ENCODE measurements around the gene PIMREG. TPM values are rescaled to one million over a fixed set of nuclear protein-coding genes. Genes with fewer than 3 reads are reported as not detected.

PIMREG gene
- polyA plus RNA-seq, 3 donors: 17.8 to 20.2 (median 19.4) TPM

DNA sequence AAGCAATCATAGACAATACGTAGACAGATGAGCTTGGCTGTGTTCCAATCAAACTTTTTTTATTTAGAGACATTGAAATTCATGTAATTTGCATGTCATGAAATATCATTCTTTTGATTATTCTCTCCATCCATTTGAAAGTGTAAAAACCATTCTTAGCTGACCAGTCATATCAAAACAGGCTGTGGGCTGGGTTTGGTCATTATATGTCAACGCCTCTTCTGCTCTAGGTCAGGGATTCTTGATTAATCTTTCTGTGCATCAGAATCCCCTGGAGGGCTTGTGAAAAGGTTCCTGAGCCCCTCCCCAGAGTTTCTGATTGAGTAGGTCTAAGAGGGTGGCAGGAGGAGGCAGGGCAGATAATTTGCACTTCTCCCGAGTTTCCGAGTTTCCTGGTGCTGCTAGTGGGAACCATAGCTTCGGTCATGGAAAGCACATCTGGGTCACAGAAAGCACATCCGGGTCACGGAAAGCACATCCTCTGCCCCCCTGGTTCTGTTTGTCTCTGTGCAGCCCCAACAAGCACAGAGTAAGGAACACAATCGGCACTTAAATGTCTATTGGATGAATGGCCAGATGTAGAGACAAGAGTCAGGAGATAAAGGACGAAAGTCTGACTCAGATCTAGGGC is 16.4 kb downstream of the PIMREG start:
- no peak for DNase-seq (ENCODE audit: low read depth in 3 of 3, low spot score in 2 of 3)

DNA sequence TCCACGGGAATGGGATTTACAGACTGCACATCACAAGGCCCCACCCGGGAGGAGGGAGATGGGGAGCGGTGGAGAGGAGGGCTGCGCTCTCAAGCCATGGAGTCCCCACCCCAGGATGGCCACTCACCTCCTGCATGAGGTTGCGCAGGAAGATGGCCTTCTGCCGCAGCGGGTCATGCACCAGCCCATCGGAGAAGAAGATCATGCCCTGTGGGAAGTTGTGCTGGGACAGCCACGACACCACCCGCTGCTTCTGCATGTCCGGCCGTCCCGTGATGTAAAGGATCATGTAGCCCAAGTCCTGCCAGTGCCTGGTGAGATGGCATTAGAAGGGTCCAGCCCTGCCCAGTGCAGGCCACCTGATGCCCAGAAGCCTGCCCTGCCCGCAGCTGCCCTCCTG is 17.0 kb downstream of the PIMREG start:
- DNase-seq (ENCODE audit: low read depth in 3 of 3, low spot score in 2 of 3): no peak

DNA sequence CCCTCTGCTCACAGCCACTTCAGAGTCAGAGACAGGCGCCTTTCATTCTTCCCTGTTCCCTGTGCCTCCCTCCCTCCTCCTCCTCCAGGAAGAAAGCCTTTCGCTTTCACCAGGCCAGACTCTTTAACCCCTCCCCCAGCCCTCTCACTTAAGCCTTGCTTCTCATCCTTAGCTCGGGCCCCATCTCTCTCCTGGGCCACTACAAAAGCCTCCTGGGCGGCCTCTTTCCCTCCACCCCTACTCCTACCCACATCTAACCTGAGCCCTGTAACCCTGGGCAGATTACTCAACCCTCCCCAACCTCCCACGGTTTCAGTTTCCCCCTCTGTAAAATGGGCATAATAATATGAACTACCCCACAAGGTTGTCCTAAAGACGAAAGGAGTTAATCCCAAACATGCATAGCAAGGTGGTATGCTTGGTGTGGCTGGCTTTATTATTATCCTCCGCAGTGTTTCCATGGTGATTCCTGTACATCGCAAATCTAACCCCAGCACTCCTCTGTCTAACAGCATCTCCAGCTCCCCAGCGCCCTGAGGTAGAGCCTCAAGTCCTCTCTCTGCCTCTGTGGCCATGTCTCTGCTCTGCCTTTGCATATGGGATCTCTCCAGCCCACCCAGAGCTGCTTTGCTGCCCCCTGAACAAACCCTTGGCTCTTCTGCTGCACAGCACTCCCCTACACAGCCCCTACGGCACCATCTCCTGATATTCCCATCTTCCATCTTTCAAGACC is 17.7 kb downstream of the PIMREG start:
- DNase-seq (ENCODE audit: low read depth in 3 of 3, low spot score in 2 of 3): no peak

DNA sequence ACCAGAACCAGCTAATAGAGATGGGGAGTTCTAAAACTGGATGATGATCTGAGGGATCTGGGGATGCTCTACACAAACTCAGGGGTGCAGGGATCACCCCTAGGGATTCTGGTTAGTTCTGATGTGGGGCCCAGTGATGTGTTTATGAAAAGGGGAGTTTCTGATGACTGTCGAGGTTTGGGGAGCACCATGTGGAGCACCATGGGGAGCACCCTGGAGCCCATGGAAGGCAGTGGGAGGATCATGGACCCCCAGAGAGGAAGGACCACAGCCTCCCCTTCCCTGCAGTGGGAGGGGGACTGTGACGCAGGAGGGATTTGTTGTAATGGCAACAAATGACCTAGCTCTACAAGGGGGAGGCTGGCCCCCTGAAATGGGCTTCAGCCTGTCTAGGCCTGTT is 18.4 kb downstream of the PIMREG start:
- no peak for DNase-seq (ENCODE audit: low read depth in 3 of 3, low spot score in 2 of 3)

DNA sequence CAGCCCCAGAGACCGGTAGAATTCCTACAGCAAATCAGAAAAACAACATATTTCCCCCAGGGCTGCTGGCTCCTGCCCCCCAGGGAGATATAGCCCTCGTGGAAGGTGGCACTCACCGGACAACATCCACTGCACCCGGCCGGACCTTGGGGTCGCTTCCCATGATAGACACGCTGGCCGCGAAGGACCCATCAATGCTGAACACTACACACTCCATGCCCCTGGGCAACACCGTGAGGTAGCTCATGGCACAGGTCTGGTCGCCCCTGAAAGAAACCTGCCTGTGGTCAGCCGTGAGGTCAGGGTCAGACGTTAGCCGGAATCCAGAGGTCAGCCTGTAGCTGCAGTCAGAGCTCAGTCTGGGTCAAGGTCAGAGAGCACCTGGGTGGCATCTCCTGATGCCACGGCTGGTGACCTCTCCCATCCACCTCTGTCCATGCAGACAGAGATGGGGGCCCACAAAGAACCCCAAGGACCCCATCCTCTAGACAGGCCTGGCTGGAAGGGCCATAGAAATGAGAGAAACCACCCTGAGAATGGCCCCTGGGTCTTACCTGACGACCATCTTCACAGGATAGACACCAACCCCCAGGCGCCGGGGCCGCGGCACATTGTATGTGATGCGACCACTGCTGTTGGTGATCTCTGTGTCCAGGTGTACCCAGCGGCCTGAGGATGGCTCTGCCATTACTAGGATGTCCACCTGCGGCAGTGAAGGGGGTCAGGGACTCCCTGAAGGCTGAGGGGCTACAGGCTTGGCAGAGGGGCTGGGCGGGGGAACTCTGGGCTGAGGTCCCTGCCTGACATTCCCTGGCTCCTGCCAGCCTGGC is 19.6 kb downstream of the PIMREG start:
- DNase-seq (ENCODE audit: low read depth in 3 of 3, low spot score in 2 of 3): no peak

DNA sequence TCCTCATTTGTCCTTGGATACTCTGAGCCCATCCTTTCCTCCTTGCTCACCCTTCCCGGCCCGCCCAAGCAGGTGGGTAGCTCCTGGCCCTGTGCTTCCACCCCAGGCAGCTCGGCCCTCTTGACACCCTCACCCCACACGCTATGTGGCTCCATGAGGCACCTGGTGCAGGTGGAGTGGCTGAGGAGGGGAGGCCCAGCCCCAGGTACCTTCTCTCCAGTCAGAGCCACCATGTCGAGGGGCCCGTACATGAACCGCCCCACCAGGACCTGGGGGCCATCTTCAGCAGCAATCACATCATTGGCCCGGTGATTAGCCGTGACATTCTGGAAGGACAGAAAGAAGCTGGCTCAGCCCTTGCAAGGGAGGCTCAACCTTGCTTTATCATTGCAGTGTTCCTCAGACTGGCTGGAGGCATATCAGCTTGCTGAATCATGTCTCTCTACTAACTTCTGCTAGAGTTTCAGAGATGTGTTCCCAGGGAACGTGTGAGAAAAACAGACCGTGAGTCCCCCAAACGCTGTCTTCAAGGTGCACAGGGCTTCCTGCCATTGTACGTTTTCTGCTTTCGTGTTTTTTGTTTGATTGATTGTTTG is 20.3 kb downstream of the PIMREG start:
- no peak for DNase-seq (ENCODE audit: low read depth in 3 of 3, low spot score in 2 of 3)

DNA sequence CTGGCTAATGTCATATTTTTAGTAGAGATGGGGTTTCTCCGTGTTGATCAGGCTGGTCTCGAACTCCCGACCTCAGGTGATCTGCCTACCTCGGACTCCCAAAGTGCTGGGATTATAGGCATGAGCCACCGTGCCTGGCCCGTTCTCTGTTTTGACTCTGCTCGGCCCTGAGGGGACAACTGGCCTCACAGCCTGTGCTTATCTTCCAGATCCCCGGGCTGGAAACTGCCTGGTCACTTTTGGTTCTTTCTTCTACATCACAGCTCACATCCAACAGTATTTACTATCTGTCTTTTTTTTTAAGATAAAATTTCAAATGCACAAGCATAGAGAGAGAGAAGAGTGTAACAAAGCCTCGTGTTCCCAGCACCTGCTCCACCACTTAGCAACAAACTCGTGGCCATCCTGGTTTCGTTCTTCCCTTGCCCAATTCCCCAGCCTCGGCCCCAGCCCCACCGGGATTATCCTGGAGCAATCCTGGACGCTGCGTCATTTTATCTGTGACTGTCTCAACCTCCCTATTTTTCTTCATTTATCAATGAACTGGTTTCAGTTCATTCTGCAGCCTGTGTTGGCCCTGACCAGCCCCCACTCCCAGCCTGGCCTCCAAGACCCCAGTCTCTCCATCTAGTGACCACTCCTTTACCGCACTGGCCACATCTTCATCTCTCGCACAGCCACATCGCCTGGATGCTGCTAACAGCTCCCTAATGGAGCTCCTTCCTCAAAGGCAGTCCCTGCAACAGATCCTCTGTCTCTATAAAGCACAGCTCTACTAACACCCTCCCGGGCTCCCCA is 21.1 kb downstream of the PIMREG start:
- DNase-seq (ENCODE audit: low read depth in 3 of 3, low spot score in 2 of 3): no peak

DNA sequence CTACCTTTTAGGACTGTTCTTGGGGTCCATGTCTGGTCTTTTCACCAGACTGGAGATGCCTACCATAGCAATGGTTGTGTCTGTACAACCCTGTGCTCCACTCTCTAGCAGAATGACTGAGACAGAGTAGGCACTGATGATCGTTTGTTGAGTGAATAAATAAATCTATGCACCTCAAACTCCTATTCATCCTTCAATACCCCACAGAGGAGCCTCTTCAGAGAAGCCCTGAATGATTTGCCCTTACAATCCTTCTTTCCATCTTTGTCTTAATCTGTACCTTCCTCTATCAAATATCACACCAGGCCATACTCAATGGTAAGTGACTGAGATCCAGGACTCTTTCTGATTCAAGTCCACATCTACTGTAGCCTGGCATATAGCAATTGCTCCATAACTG is 23.3 kb downstream of the PIMREG start:
- DNase-seq (ENCODE audit: low read depth in 3 of 3, low spot score in 2 of 3): no peak

DNA sequence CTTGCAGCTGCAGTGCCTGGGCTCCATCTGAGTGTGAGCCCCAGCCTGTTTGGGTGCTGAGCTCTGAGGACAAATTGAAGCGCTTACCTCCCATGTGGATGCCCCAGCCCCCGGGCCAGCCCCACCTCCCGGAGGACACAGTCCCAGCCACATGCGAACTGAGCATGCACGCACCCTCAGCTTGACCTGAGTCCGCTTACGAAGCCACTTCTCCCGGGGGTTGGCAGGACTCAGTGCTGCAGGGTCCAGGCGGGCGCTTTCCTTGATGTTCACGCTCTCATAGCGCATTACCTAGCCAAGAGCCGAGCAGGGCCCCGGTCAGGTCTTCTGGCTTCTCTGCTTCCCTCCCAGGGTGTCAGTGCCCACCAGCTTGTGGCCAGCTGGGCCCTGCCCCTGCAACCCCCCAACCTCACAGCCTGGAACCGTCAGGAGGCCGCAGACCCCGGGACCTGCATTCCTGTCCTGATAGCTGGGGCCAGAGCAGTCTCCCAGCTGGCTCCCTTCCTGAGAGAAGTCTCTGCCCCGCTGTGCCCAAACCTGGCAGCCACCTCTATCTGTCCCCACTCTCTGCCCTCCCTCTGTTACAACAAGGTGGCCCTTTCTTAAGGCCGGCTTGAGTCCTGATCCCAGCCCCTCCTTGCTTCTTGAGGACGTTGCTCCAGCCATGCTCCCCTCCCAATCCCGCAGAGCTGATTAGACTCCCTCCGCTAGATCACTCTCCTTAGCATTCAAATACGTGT is 24.0 kb downstream of the PIMREG start:
- DNase-seq (ENCODE audit: low read depth in 3 of 3, low spot score in 2 of 3): no peak

DNA sequence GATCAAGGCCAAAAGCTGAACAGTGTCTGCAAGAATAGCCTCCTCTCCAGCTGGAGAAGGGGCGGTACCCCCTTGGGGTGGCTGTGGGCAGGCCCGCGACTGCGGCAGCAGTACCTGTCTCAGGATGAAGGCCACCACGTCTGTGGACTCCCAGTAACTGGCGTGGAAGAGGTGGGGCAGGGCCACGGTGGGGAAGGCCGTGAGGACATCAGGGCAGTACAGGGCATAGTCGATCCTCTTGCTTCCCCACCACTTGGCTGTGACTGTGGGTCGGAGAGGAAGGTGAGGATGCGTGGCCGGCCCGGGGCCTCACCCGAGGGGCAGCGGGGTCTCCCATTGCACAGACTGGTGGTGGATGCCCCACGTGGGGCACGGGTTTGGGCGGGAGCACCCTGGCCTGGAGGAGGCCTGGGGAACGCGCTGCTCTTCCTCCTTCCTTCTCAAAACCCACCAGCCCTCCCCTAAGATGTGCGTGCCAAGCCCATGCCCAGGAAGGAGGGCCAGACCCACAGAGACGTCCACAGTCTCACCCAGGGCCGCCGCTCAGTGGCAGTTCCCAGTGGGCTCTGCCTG is 26.0 kb downstream of the PIMREG start:
- DNase-seq (ENCODE audit: low read depth in 3 of 3, low spot score in 2 of 3): no peak

DNA sequence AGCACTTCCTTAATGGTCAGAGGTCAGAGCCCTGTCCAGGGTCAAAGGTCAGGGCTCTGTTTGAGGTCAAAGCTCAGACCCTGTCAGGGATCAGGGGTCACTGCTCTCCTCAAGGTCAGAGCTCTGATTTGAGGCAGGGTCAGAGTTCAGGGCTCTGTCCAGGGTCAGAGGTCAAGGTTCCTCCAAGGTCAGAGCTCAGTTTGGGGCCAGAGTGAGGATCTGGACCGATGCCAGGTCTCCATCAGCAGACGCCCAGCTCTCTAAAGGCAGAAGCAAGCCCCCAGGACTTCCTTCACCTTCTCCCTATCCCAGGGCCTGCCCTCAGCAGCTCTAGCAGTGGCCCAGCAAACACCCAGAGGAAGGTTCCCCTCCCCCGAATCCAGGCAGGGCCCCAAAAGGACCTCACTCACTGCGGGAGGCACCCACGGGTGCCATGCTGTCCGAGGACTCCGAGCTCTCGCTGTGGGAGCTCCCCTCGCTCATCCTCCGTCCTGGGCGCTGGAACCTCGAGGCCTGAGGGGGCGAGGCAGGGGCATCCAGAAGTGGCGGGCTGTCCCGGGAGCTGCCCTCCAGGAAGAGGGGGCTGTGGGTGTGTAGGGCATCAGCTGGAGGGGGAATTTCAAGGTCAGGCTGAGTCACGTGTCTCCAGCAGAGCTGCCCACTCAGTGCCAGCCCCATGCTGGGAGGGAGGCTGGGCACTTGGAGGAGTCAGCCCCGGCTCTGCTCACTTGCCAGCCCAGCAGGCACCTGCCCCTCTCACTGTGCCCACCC is 26.7 kb downstream of the PIMREG start:
- DNase-seq (ENCODE audit: low read depth in 3 of 3, low spot score in 2 of 3): no peak

DNA sequence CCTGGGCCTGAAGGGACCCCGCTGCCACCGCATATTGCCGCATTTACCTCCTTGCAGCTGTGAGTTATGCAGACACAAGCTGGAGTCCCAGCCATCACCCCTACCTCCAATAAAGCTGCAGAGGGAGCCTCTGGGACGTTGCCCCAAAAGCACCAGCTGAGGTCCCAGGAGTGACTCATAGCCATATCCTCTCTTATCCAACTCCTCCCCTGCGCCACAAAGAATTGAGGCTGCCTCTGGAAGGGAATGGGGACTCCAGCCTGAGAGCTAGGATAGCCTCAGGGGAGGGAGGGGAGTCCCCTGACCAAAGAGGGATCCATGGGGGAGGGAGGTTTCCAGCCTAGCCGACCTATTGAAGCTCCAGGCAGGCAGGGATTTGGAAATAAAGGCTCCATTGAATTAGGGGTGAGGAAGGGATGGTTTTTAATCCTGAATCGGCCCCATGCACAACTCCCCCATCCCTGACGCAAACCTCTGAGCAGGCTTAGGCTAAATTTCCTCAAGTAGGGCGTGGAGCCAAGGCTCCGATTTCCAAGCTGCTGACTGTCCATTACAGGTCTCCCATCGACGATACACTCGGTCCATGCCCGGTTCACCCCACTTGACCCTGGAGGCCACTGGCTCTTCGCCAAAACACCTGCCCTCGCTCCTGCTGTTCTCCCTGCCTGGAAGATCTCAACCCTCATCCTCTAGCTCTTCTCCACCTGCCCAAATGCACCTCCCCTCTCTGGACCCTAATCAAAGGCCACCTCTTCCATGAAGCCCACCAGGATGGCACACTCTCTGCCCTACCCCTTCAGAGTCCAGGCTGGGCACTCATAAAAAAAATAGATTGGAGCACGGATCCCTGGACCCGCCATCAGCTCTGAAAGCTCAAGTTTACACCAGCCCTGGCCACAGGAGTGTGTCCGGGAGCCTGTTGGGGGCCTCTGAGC is 27.5 kb downstream of the PIMREG start:
- no peak for DNase-seq (ENCODE audit: low read depth in 3 of 3, low spot score in 2 of 3)

DNA sequence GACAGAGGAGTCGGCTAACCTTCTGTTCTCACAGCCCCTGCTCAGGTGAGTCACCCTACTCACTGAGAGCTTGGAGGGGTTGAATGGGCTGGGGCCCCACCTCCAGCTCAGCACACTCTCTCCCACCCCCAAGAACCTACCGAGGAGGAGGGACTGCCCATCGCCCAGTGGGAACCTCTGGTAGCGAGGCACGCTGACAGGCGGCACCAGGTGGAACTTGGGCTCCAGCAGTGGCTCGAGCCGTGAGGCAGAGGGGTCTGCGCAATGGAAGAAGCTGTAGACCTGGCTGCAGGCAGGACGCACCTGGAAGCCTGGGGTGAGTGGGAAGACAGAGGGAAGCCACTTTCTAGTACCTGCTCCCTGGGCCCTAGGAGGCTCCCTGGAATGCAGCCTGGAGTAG is 28.3 kb downstream of the PIMREG start:
- DNase-seq (ENCODE audit: low read depth in 3 of 3, low spot score in 2 of 3): no peak

DNA sequence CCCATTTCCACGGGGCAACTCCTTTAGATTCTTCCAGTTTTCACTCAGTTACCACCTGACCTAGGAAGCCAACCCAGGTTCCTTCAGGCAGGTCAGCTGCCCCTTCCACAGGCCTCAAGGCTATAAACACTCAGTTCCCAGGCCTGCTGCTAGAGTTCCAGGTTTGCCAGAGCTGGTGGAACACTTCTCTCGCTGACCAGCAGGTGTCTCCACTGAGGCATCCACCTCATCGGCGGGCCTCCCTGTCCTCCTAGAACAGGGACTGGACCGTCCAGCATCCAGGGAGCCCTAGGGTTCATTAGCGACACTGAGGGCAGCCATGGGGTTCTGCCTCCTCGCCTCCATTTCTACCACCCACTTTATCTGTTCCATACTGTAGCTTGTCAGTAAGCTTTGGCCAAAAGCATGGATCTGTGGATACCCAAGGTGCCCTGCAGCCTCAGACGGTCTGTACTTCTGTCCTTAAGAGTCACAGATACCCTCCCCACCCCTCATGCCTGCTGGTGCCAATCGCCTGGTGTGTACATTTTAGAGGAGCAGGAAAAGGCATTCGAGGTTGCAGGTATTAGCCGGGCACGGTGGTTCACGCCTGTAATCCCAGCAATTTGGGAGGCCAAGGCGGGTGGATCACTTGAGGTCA is 29.0 kb downstream of the PIMREG start:
- DNase-seq (ENCODE audit: low read depth in 3 of 3, low spot score in 2 of 3): peak in 1 of 3 donors; percentile 67

DNA sequence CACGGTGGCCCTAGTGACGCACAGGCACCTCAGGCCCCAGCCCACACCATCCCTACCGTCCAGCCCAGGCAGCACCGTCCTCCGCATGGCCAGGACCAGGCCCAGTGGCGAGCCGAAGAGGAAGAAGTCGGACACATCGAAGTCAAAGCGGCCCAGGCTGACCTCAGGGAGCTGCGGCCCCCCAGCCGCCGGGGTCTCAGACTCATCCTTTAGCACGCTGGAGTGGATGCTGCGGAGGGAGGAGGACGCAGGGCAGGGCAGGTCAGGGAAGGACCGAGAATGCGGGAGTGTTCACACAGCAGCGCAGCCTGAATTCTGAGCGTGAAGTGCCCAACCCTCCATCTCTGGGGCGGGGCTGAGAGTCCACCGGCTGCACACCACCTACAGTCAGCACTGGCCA is 30.1 kb downstream of the PIMREG start:
- no peak for DNase-seq (ENCODE audit: low read depth in 3 of 3, low spot score in 2 of 3)

DNA sequence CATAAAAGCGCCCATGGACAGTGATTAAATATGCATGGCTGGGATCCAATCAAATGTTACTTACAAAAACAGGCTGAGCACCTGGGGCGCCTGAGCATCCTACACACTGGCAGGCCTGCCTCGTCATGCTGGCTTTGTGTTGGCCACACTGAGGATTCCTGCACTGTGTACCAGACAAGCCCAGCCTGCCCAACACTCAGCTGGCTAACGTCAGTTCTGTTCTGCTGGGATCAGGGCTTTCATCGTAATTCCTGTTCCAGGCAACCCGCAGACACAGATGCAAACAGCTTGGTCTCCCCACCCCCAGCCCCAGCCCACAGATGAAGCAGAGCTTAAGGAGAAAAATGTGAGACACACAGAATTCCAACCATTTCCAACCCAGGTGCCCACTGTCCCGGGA is 30.7 kb downstream of the PIMREG start:
- no peak for DNase-seq (ENCODE audit: low read depth in 3 of 3, low spot score in 2 of 3)

DNA sequence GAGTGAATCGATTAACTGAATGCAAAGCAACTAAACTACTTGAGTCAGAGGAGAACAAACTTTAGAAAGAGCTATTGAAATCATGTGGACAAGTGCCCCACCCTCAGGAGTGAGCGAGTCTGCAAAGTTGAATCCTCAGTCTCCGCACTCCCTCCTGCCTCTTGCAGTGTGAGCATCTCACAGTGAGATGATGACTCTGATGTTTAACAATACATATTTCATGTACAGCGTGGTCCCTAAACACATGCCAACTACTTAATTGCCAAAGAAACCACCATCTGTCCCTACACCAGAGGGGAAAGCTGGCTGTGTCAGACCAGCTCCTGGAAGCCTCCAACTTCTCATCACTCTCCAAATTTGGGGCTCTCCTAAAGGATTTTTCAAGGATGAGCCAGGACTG is 31.2 kb downstream of the PIMREG start:
- no peak for DNase-seq (ENCODE audit: low read depth in 3 of 3, low spot score in 2 of 3)

Measured in right renal cortex interstitium (tissue), 3 donors.